Measurements from ENCODE around the gene UBE2O.

Gene UBE2O

DNA sequence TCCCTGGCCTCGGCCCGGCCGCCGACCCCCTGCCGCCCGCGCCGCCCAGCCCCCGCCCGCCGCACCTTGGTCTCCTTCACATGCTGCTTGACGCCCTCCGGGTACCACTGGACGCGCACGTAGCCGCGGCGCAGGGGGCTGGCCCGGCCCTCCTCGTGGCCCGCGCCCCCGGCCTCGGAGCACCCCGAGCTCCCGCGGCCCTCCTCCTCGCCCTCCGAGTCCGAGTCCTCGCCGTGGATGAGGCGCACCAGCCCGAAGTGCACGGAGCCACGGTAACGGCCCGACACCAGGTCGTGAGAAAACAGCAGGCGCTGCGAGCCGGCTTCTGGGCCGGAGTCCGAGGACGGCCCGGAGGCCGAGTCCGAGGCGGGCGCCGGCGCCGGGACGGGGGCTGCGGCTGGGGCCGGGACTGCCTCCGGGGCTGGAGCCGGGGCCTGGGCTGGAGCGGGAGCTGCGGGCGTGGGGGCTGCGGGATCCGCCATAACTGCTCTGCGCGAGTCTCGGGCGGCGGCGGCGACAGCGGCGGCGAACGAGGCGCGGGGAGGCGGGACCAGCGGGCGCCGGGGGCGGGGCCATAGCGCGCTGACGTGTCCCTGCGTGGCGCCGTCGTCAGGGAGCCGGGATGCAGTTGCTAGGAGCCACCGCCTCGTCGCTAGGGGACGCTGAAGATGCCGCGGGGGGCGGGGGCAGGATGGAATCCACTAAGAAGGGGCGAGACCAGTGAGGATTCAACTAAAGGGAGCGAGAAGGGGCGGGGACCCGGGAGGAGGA lies at the start of gene UBE2O:
Gene UBE2O (minus strand): TSS at position 493 of the 771 bp plus-strand sequence. CDS start 11 bp downstream, at position 482.
- DNase-seq (ENCODE audit: low read depth, low spot score), result no peak

DNA sequence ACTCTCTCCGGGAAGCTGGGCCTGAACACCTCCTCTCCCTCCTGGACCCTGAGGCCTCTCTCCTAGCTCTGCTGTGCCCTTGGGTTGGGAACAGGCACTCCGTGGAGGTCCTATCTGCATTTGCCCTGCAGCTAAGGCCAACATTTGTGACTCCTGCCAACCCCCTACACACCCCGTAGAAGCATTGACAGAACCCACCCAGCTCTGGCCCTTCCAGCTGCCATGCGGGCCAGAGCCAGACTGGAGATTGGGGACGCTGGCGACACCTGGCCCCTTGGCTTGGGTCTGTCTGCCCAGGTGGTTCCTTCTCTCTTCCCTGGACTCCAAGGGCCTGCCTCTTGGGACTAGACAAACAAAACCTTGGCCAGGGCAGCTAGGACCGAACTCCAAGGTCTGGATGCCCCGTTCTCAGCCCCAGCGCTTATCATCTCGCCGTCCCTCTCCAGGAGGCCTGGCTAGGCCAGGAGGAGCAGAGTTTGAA lies 48.9 kb upstream of the UBE2O start:
- no peak for DNase-seq (ENCODE audit: low read depth, low spot score)

DNA sequence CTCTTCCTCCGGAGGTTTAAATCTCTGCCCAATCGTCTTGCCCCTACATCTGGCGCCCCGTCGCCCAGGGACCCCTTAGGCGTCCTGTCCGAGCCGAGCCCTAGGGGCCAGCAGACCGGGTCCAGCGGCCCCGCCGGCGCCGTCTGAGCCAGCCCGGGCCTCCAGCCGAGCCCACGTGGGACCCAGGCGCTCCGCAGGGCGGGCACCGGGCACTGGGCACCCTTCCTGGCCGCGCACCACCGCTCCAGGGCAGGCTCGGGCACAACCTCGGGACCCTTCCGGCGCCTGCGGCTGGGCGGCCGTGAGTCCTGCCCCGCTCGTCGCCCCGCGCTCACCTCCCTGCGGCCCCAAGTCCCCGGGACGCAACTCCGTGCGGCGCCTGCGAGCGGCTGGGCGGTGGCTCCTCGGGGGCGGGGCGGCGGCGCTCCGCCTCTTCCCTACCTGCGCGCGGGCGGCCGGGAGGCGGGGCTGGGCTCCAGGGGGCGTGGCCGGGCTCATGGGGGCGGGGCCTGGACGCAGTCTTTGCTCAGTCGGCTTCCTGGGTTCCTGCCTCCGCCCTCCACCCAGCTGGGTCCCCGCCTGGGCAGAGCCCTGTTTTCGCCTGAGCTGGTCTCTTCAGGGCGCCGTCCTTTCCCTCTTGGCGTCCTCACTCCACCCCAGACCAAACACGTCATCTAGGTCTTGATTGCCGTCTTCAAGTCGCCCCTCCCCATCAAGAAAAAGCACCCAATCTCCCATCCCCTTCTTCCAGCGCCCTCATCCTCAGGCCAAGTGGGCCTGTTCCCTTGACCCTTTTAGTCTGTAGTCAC lies 48.3 kb upstream of the UBE2O start, which contains the start of gene RHBDF2:
Gene RHBDF2 (minus strand): TSS at position 406 of the 809 bp plus-strand sequence. CDS start 19,899 bp downstream, outside the sequence.
- peak; percentile 56 for DNase-seq (ENCODE audit: low read depth, low spot score)

GRCh38 chr17:76500747-76501017 lies 47.7 kb upstream of the UBE2O start:
- DNase-seq (ENCODE audit: low read depth, low spot score), result no peak

- DNase-seq (ENCODE audit: low read depth, low spot score), result no peak
Observed at GRCh38 chr17:76500074-76500746, 47.3 kb upstream of the UBE2O start.

- no peak for DNase-seq (ENCODE audit: low read depth, low spot score)
Observed at GRCh38 chr17:76499267-76499667, 46.3 kb upstream of the UBE2O start.

- DNase-seq (ENCODE audit: low read depth, low spot score), result no peak
Observed at GRCh38 chr17:76498876-76499251, 45.9 kb upstream of the UBE2O start.

DNA sequence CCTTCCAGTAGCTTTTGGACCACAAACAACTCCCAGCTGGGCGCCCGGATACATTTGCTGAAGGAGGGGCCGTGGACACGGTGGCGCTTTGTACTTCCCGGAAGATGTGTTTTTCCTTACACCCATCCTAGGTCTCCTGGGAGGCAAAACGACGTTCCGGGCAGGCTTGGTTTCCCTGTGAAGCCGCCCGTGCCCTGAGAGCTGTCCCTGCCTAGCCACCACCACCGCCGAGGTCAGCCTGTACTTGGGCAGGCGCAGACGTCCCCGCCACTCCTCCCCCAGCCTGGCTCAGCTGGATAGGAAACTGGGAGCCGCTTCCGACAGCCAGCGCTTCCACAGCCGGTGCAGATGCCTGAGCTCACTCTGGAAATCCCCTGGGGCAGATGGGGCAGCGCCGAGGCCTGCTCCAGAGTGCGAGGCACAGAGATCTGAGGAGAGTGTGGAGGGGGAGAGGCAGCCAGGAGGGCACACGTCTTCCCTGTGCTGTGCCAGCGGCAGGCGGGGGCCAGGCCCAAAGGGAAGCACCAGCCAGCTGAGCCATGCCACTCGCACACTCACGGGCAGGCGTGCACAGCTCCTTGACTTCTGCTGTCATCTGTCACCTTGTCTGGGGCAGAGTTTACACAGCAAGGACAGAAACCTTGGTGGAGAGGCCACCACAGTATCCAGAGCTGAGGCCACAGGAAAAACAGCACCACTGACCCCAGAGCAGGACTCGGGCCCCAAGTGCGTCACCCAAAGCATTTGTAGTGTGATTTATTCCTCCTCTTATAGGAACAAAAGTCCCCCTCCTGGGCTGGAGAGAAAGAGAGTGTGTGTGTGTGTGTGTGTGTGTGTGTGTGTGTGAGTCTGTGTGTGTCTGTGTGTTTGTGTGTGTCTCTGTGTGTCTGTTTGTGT lies 45.3 kb upstream of the UBE2O start:
- DNase-seq (ENCODE audit: low read depth, low spot score), result peak; percentile 53

GRCh38 chr17:76497699-76497978 lies 44.7 kb upstream of the UBE2O start:
- DNase-seq (ENCODE audit: low read depth, low spot score), result no peak

DNA sequence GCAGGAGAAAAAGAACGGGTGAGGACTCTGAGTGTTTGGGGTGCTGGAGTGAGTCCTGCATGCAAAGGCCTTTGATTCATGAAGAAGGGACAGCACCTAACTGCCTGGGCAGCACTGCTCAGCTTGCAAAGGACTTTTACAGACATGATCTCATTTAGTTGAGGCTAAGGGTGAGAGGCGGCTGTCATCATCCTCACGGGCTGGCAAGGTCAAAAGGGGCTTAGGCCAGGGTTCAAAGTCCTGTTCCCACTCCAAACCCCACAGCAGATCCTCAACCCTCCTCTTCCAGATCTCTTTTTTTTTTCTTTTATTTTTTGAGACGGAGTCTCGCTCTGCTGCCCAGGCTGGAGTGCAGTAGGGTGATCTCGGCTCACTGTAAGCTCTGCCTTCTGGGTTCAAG lies 43.5 kb upstream of the UBE2O start:
- no peak for DNase-seq (ENCODE audit: low read depth, low spot score)

GRCh38 chr17:76495663-76496400 lies 42.9 kb upstream of the UBE2O start:
- DNase-seq (ENCODE audit: low read depth, low spot score), result no peak

GRCh38 chr17:76493505-76494167 lies 40.7 kb upstream of the UBE2O start:
- no peak for DNase-seq (ENCODE audit: low read depth, low spot score)

GRCh38 chr17:76492989-76493501 lies 40.1 kb upstream of the UBE2O start:
- DNase-seq (ENCODE audit: low read depth, low spot score), result peak; percentile 87

DNA sequence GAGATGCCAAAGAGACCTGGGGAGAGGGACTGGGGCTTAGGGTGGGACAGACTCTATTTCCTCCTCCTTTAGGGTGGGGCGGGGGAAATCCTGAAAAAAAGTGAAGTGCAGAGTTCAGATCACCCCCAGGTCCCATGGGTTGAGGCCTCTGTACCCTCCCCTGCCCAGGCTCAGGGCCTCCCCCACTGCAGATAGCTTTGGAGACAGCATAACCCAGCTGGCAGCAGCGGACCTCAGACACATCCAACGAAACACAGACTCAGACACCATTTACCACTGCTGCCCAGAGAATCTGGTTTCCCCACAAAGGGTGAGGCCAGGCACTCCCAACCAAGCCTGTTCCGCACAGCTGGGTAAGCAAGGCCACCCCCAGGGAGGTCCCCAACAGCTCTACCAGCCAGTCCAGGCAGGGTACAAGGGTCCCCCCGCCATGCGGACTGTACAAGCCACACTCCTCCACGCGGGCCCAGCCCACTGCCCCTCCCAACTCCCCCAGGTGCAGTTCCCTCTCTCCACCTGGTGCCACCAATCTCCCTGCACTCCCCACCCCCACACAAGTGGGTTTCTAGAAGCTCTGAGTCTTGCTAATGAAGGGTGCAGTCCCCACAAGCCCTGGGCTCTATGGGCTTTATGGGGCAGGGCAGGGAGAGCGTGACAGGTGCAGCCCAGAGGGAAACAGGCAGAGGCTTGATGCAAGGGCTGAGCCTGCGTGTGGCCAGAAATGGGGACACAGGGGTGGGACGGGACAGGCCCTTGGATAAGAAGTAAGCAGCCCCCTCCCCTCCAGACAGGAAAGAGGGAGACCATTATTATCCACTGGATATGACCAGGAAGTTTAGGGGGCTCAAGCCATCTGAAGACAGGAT lies 39.4 kb upstream of the UBE2O start:
- no peak for DNase-seq (ENCODE audit: low read depth, low spot score)

DNA sequence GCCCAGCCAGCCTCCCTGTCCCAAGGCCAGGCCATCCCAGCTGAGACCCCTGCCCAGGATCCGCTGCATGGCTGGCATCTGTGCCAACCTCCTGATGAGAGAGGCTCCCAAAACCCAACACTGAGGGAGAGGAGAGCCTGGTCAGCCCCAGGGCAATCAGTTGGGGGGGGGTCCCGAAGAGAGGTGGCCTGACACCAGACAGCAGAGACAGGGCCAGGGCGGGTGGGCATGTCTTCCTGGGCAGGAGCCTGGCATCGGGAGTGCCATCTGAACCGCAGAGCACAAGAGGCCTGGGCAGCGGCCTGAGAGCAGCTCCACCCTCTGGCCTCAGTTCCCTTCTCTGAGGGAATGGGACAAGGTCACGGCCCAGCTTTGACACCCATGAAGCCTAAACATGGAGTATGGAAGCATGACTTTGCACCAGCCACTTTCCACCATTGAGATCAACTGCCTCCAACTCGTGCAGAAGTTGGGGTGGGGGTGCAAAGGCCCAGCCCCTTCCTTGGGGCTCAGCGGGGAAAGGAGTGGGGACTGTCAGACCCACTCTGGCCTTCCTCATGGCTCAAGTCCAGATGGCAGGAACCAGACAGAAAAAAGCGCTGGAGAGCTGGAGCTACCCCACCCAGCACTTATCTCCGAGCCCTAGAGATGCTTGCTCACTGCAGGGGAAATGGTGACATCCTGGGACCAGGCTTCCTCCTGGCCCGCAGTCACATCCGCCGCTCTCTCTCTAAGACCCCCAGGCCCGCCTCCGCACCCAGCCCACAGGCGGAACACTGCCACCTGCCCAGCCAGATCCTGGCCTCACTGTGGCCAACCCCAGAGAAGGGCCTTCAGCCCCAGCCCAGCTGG lies 38.5 kb upstream of the UBE2O start:
- no peak for DNase-seq (ENCODE audit: low read depth, low spot score)

GRCh38 chr17:76490112-76490710 lies 37.3 kb upstream of the UBE2O start:
- DNase-seq (ENCODE audit: low read depth, low spot score), result no peak

DNA sequence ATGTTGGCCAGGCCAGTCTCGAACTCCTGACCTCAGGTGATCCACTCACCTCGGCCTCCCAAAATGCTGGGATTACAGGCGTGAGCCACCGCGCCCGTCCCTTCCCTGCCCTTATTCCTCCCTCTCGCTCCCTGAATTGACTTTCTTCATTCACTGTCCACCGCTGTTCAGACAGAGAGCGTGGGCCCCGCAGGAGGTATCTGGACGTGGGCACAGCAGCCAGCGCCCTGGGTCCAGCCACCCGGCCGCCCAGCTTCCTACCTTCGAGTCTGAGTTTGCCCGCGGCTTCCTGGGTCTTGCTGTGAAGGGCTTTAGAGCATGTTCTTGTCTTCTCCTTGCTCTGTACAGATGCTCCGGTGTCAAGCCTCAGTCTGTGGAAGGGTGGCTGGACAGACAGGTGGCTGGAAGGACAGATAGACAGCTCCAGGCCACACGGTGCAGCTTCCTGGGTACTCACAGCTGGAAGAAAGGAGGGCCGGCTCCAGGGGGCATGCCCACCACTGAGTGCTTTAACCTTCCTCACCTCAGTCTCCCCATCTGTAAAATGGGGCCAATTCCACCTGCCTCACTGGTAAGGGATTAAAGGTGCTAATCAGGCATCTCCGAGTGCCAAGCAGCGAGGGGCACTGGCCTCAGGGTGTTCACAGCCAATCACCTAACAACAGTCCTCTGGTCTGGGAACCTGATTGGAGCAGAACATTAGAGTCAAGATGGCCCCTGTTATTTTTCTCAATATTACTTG lies 34.7 kb upstream of the UBE2O start:
- DNase-seq (ENCODE audit: low read depth, low spot score), result no peak
